HFFc6 (cell line): ENCODE data around the gene F13A1. TPM values are rescaled to one million over a fixed set of nuclear protein-coding genes. Genes with fewer than 3 reads are reported as not detected.

Experiments
- DNase-seq: peaks from one replicate; pipeline ENCODE4 v3.0.0-alpha.2; 2018
- H3K27ac Mint-ChIP-seq: 2 replicates; pipeline ENCODE4 v1.8.0; 2020; ENCODE audit warnings: mild to moderate bottlenecking, mixed read lengths
- H3K27me3 Mint-ChIP-seq: 2 replicates; pipeline ENCODE4 v1.8.0; 2021; ENCODE audit warnings: mild to moderate bottlenecking, moderate library complexity, mixed read lengths; ENCODE audit not compliant: insufficient read depth
- H3K36me3 Mint-ChIP-seq: 2 replicates; pipeline ENCODE4 v1.8.0; 2021; ENCODE audit warnings: low read depth, mixed read lengths
- H3K4me1 Mint-ChIP-seq: 2 replicates; pipeline ENCODE4 v1.8.0; 2020; ENCODE audit warnings: low read depth, mixed read lengths
- H3K4me3 Mint-ChIP-seq: 2 replicates; pipeline ENCODE4 v1.8.0; 2020; ENCODE audit warnings: mild to moderate bottlenecking, moderate library complexity, mixed read lengths
- H3K9me3 Mint-ChIP-seq: 2 replicates; pipeline ENCODE4 v1.8.0; 2020; ENCODE audit warnings: mild to moderate bottlenecking, mixed read lengths
- CTCF ChIP-seq: fragments of 200-600 bp; sonication (generic); IDR thresholded peaks from 2 replicates; pipeline ENCODE4 v1.5.0; 2021; ENCODE audit warnings: antibody characterized with exemption, mild to moderate bottlenecking
- total RNA-seq, 6 experiments: library from RNA; stranded (reverse); fragmentation: NEBNext Ultra II Directional; extraction: Animal tissue kit (Norgen Biotek cat#: 25700); gene quantifications; 2 replicates in 1 of 6; 3 replicates in 5 of 6; pipeline ENCODE4 v1.2.3, GENCODE V29; 2021

The F13A1 gene
- total RNA-seq, 6 experiments from 2014 or later = 0.06 TPM; not detected in 5

- H3K4me3 Mint-ChIP-seq = no peak overlapping the region
- no peak for TF ChIP-seq CTCF
Measured at GRCh38 chr6:6260196-6260722, 60.2 kb downstream of the F13A1 start.

GRCh38 chr6:6256886-6257285 is 63.6 kb downstream of the F13A1 start:
- DNase-seq = no peak
- no peak for TF ChIP-seq CTCF
- H3K27me3 Mint-ChIP-seq = no peaks in the 10 kb centered on the region
- H3K36me3 Mint-ChIP-seq = no peaks in the 10 kb centered on the region; the same call in 1 of the 2 replicates
- no peak overlapping the region for H3K4me3 Mint-ChIP-seq
- peaks cover 42% of the 10 kb centered on the region for H3K9me3 Mint-ChIP-seq
- H3K27ac Mint-ChIP-seq = no peak overlapping the region
- H3K4me1 Mint-ChIP-seq = no peaks in the 10 kb centered on the region

More at GRCh38 chr6:6260196-6260722, 60.2 kb downstream of the F13A1 start:
- no peak overlapping the region for H3K27ac Mint-ChIP-seq
- peaks cover 8% of the 10 kb centered on the region for H3K36me3 Mint-ChIP-seq
- no peaks in the 10 kb centered on the region for H3K4me1 Mint-ChIP-seq
- DNase-seq = no peak
- peaks cover 49% of the 10 kb centered on the region for H3K9me3 Mint-ChIP-seq
- H3K27me3 Mint-ChIP-seq = no peaks in the 10 kb centered on the region

GRCh38 chr6:6256259-6256658 is 64.2 kb downstream of the F13A1 start:
- no peaks in the 10 kb centered on the region for H3K27me3 Mint-ChIP-seq
- no peaks in the 10 kb centered on the region for H3K4me1 Mint-ChIP-seq
- H3K4me3 Mint-ChIP-seq = no peak overlapping the region
- H3K36me3 Mint-ChIP-seq = no peaks in the 10 kb centered on the region; the same call in 1 of the 2 replicates
- no peak for TF ChIP-seq CTCF
- H3K27ac Mint-ChIP-seq = no peak overlapping the region
- DNase-seq = no peak
- peaks cover 48% of the 10 kb centered on the region for H3K9me3 Mint-ChIP-seq

GRCh38 chr6:6251555-6252280 is 68.7 kb downstream of the F13A1 start:
- Mint-ChIP-seq H3K27ac (no peak overlapping the region), H3K36me3 (no peaks in the 10 kb centered on the region; the same call in none of the 2 replicates), H3K4me1 (no peaks in the 10 kb centered on the region), H3K4me3 (no peak overlapping the region), H3K9me3 (peaks cover 66% of the 10 kb centered on the region), H3K27me3 (no peaks in the 10 kb centered on the region)
- no peak for TF ChIP-seq CTCF
- DNase-seq = no peak

GRCh38 chr6:6248651-6249050 is 71.8 kb downstream of the F13A1 start:
- peaks cover 63% of the 10 kb centered on the region for H3K9me3 Mint-ChIP-seq
- TF ChIP-seq CTCF = no peak
- H3K27me3 Mint-ChIP-seq = no peaks in the 10 kb centered on the region
- no peak overlapping the region for H3K27ac Mint-ChIP-seq
- H3K4me3 Mint-ChIP-seq = no peak overlapping the region
- no peaks in the 10 kb centered on the region; the same call in 1 of the 2 replicates for H3K36me3 Mint-ChIP-seq
- H3K4me1 Mint-ChIP-seq = no peaks in the 10 kb centered on the region
- DNase-seq = no peak
